Neural progenitor cell (in vitro differentiated cells): ENCODE measurements around the gene CAMKK1. TPM values are rescaled to one million over a fixed set of nuclear protein-coding genes. Genes with fewer than 3 reads are reported as not detected.

Experiments used
- DNase-seq: peaks from one replicate; pipeline ENCODE4 v3.0.0-alpha.2; 2016; ENCODE audit warnings: low spot score
- H2AFZ ChIP-seq: fragments of 200-600 bp; sonication (generic); replicated peaks from 2 replicates; pipeline ENCODE4 v1.6.1; 2016; ENCODE audit warnings: antibody characterized with exemption
- H3F3A ChIP-seq: fragments of 200-600 bp; sonication (generic); 2 replicates; pipeline ENCODE4 v1.6.1; 2016; ENCODE audit warnings: antibody characterized with exemption, low read depth
- H3K27ac ChIP-seq: fragments of 200-600 bp; sonication (generic); 2 replicates; pipeline ENCODE4 v1.5.1; 2016; ENCODE audit warnings: mild to moderate bottlenecking
- H3K27me3 ChIP-seq: fragments of 200-600 bp; sonication (generic); 2 replicates; pipeline ENCODE4 v1.6.1; 2016; ENCODE audit warnings: mild to moderate bottlenecking, moderate library complexity
- H3K36me3 ChIP-seq: fragments of 200-600 bp; sonication (generic); 2 replicates; pipeline ENCODE4 v1.5.1; 2016
- H3K4me1 ChIP-seq: fragments of 200-600 bp; sonication (generic); 2 replicates; pipeline ENCODE4 v1.6.1; 2016; ENCODE audit warnings: mixed run types
- H3K4me2 ChIP-seq: fragments of 200-600 bp; sonication (generic); 2 replicates; pipeline ENCODE4 v1.6.1; 2016
- H3K4me3 ChIP-seq: fragments of 200-600 bp; sonication (generic); 2 replicates; pipeline ENCODE4 v1.5.1; 2016
- H3K79me2 ChIP-seq: fragments of 200-600 bp; sonication (generic); 2 replicates; pipeline ENCODE4 v1.6.1; 2016; ENCODE audit warnings: low read depth
- H3K9ac ChIP-seq: fragments of 200-600 bp; sonication (generic); 2 replicates; pipeline ENCODE4 v1.6.1; 2016
- H3K9me3 ChIP-seq: fragments of 200-600 bp; sonication (generic); 2 replicates; pipeline ENCODE4 v1.5.1; 2016; ENCODE audit warnings: low read depth
- H4K20me1 ChIP-seq: fragments of 200-600 bp; sonication (generic); 2 replicates; pipeline ENCODE4 v1.6.1; 2016; ENCODE audit warnings: low read depth
- H3K27ac Mint-ChIP-seq: 3 replicates; pipeline ENCODE4 v1.8.0; 2021; ENCODE audit warnings: mixed read lengths
- H3K27me3 Mint-ChIP-seq: 2 replicates; pipeline ENCODE4 v1.8.0; 2022; ENCODE audit warnings: low read depth, mild to moderate bottlenecking, inconsistent platforms, moderate library complexity, mixed read lengths; ENCODE audit not compliant: insufficient read depth
- H3K36me3 Mint-ChIP-seq: 3 replicates; pipeline ENCODE4 v1.8.0; 2021; ENCODE audit warnings: mixed read lengths
- H3K4me1 Mint-ChIP-seq: 3 replicates; pipeline ENCODE4 v1.8.0; 2021; ENCODE audit warnings: mixed read lengths
- H3K4me3 Mint-ChIP-seq: 3 replicates; pipeline ENCODE4 v1.8.0; 2021; ENCODE audit warnings: mild to moderate bottlenecking, moderate library complexity, mixed read lengths
- H3K9me3 Mint-ChIP-seq: 3 replicates; pipeline ENCODE4 v1.8.0; 2020; ENCODE audit warnings: mixed read lengths
- CTCF ChIP-seq: fragments of 200-600 bp; sonication (generic); IDR thresholded peaks from 2 replicates; pipeline ENCODE4 v1.5.1; 2017; ENCODE audit warnings: antibody characterized with exemption, mild to moderate bottlenecking
- EZH2 ChIP-seq: fragments of 200-600 bp; sonication (generic); IDR thresholded peaks from 2 replicates; pipeline ENCODE4 v1.6.1; 2017; ENCODE audit warnings: antibody characterized with exemption, mild to moderate bottlenecking, moderate library complexity
- EZH2phosphoT487 ChIP-seq: fragments of 200-600 bp; sonication (generic); IDR thresholded peaks from 2 replicates; pipeline ENCODE4 v1.6.1; 2017; ENCODE audit warnings: antibody characterized with exemption
- total RNA-seq: library from RNA; depleted of rRNA; stranded (reverse); fragments of >200 nt; gene quantifications from 2 replicates; pipeline ENCODE4 v1.2.3, GENCODE V29; 2015; ENCODE audit warnings: low replicate concordance

The CAMKK1 gene
- total RNA-seq, 1 donor from 2014 or later, result 2.9 TPM

- H3K9me3 Mint-ChIP-seq, result no peaks in the 10 kb centered on the region
- no peak overlapping the region for H3K27ac ChIP-seq
- H3K4me1 Mint-ChIP-seq, result peaks cover 13% of the 10 kb centered on the region
- no peaks in the 10 kb centered on the region for H3K36me3 ChIP-seq
- H3K4me3 ChIP-seq, result no peak overlapping the region
- no peaks in the 10 kb centered on the region for H3K36me3 Mint-ChIP-seq
- no peaks in the 10 kb centered on the region for H3K27me3 ChIP-seq
- peak overlapping the region; percentile 85 for H3K27ac Mint-ChIP-seq
- no peaks in the 10 kb centered on the region for H3F3A ChIP-seq
- no peaks in the 10 kb centered on the region for H4K20me1 ChIP-seq
- no peak overlapping the region for H3K9ac ChIP-seq
- H2AFZ ChIP-seq, result no peak overlapping the region
- DNase-seq, result no peak
- peaks cover 6% of the 10 kb centered on the region for H3K27me3 Mint-ChIP-seq
- H3K4me2 ChIP-seq, result no peak overlapping the region
- TF ChIP-seq EZH2phosphoT487 (no peak), EZH2 (no peak), CTCF (no peak)
- H3K4me1 ChIP-seq, result no peaks in the 10 kb centered on the region
- H3K9me3 ChIP-seq, result no peaks in the 10 kb centered on the region
- H3K79me2 ChIP-seq, result no peaks in the 10 kb centered on the region
- no peak overlapping the region for H3K4me3 Mint-ChIP-seq
Measured at GRCh38 chr17:3864534-3864933, 28.3 kb downstream of the CAMKK1 start.

DNA sequence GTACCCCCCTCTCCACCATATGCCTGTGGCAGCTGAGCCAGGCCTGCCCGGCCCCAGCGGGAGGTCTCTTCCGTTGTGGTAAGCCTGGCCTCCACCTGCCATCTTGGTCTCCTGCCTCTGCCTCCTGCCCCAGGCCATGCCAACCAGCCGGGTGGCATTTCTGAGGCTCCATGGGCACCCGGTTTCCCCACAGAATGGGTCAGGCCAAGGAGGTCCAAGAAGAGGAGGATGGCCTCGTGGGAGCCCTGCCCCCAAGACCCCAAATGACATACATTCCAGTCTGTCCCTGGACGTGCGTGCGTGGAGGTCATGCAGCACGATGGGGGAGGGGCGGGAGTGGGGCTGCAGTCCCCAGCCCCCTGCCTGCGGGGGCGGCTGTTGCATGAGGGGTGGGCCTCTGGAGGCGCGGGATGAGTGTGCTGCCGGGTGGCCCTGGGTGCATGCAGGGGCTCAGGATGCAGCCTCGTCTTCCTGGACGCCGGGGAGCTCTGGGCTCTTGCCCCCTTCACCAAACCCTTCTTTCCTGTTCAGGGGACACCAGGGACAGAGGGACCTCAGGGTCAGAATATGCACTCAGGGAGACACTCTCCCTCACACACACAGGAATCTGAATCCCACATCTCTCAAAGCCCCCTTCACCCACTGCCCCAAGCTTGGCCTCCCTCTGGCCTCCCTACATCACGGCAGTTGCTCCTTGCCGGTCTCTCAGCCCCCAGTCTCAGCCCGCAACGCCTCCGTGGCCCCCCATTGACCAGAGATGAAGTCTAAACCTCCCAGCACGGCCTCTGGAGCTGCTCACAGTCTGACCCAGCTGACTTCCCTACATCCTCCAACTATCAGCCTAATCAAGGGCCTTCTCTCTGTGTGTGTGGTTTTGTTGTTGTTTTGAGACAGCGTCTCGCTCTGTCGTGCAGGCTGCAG, 30.8 kb downstream of the CAMKK1 start:
- H3K9ac ChIP-seq, result no peak overlapping the region
- peaks cover 6% of the 10 kb centered on the region for H3K27me3 Mint-ChIP-seq
- H3K4me3 ChIP-seq, result no peak overlapping the region
- TF ChIP-seq EZH2phosphoT487 (no peak), EZH2 (no peak), CTCF (no peak)
- no peaks in the 10 kb centered on the region for H3F3A ChIP-seq
- H3K36me3 ChIP-seq, result no peaks in the 10 kb centered on the region
- no peaks in the 10 kb centered on the region for H3K4me1 ChIP-seq
- H3K36me3 Mint-ChIP-seq, result no peaks in the 10 kb centered on the region
- H3K27ac Mint-ChIP-seq, result peak overlapping the region; percentile 99
- H3K79me2 ChIP-seq, result no peaks in the 10 kb centered on the region
- H3K4me2 ChIP-seq, result no peak overlapping the region
- no peaks in the 10 kb centered on the region for H3K9me3 ChIP-seq
- H4K20me1 ChIP-seq, result no peaks in the 10 kb centered on the region
- peak overlapping the region; percentile 43 for H3K4me3 Mint-ChIP-seq
- H3K9me3 Mint-ChIP-seq, result no peaks in the 10 kb centered on the region
- H2AFZ ChIP-seq, result no peak overlapping the region
- DNase-seq, result no peak
- H3K27me3 ChIP-seq, result no peaks in the 10 kb centered on the region
- no peak overlapping the region for H3K27ac ChIP-seq
- H3K4me1 Mint-ChIP-seq, result peaks cover 12% of the 10 kb centered on the region

GRCh38 chr17:3860939-3861700, 31.7 kb downstream of the CAMKK1 start:
- no peak overlapping the region for H3K27ac Mint-ChIP-seq
- no peak for TF ChIP-seq EZH2
- TF ChIP-seq EZH2phosphoT487, result no peak
- no peak for TF ChIP-seq CTCF
- H3K27ac ChIP-seq, result no peak overlapping the region
- H3K27me3 ChIP-seq, result no peaks in the 10 kb centered on the region
- H3K9ac ChIP-seq, result no peak overlapping the region
- no peaks in the 10 kb centered on the region for H3K9me3 ChIP-seq
- no peaks in the 10 kb centered on the region for H3F3A ChIP-seq
- H3K4me1 ChIP-seq, result no peaks in the 10 kb centered on the region
- no peaks in the 10 kb centered on the region for H3K79me2 ChIP-seq
- peaks cover 3% of the 10 kb centered on the region for H3K27me3 Mint-ChIP-seq
- no peaks in the 10 kb centered on the region for H4K20me1 ChIP-seq
- no peak overlapping the region for H3K4me3 Mint-ChIP-seq
- H3K4me2 ChIP-seq, result no peak overlapping the region
- no peaks in the 10 kb centered on the region for H3K36me3 ChIP-seq
- no peaks in the 10 kb centered on the region for H3K9me3 Mint-ChIP-seq
- H2AFZ ChIP-seq, result no peak overlapping the region
- H3K4me1 Mint-ChIP-seq, result peaks cover 9% of the 10 kb centered on the region
- no peak for DNase-seq
- H3K4me3 ChIP-seq, result no peak overlapping the region
- H3K36me3 Mint-ChIP-seq, result no peaks in the 10 kb centered on the region
